Naive thymus-derived CD4-positive, alpha-beta T cell (primary cell): ENCODE results near the gene IFNAR2. TPM values are rescaled to one million over a fixed set of nuclear protein-coding genes. Genes with fewer than 3 reads are reported as not detected.

Experiments
- ATAC-seq: fragments of 150-1000 bp; cut with Tn5 transposase; 2 replicates; pipeline ENCODE4 v1.10.0; 2021; ENCODE audit warnings: mild to moderate bottlenecking, moderate library complexity
- CTCF ChIA-PET: fragments of 350-600 bp; sonication (Branson Sonifier 250); formaldehyde crosslinking; loops from one replicate; lab custom pipeline; 2021; ENCODE audit warnings: antibody characterized with exemption; lab: Charles Lee
- POLR2A ChIA-PET: fragments of 350-600 bp; sonication (Branson Sonifier 250); formaldehyde crosslinking; loops from one replicate; lab custom pipeline; 2021; ENCODE audit warnings: antibody characterized with exemption, inconsistent platforms; lab: Charles Lee
- DNase-seq, 9 donors: peaks; one replicate each; pipeline versions ENCODE4 v3.0.0 to v3.0.0-alpha.2; 2020 to 2022; ENCODE audit warnings: mixed read lengths in 1 of 9
- H3K27ac ChIP-seq: one replicate; pipeline ENCODE4 v1.7.0; 2013; ENCODE audit warnings: mild to moderate bottlenecking, low read depth, low read length, moderate library complexity
- H3K27me3 ChIP-seq, 2 donors: one replicate each; pipeline ENCODE4 v1.7.0; 2013; ENCODE audit warnings: low read length in 2 of 2, mild to moderate bottlenecking in 2 of 2, moderate library complexity in 2 of 2; ENCODE audit not compliant: control insufficient read depth in 2 of 2, insufficient read depth in 2 of 2
- H3K36me3 ChIP-seq, 3 experiments: 1 replicate in 2 of 3; 2 replicates in 1 of 3; pipeline ENCODE4 v1.7.0; 2013; ENCODE audit warnings: low read length in 3 of 3, mild to moderate bottlenecking in 3 of 3, moderate library complexity in 1 of 3; ENCODE audit not compliant: insufficient read depth in 3 of 3, control insufficient read depth in 2 of 3
- H3K4me1 ChIP-seq, 2 donors: one replicate each; pipeline ENCODE4 v1.7.0; 2013; ENCODE audit warnings: low read length in 2 of 2, mild to moderate bottlenecking in 2 of 2, moderate library complexity in 1 of 2; ENCODE audit not compliant: control insufficient read depth in 2 of 2, insufficient read depth in 2 of 2
- H3K4me3 ChIP-seq: 2 replicates; pipeline ENCODE4 v1.7.0; 2013; ENCODE audit warnings: mild to moderate bottlenecking, low read length
- H3K9me3 ChIP-seq, 3 experiments: 1 replicate in 2 of 3; 2 replicates in 1 of 3; pipeline ENCODE4 v1.7.0; 2013; ENCODE audit warnings: low read length in 3 of 3; ENCODE audit not compliant: control insufficient read depth in 2 of 3
- H3K27ac Mint-ChIP-seq, 9 donors: one replicate each; pipeline ENCODE4 v1.8.0; 2020 to 2022; ENCODE audit warnings: mixed read lengths in 9 of 9, mild to moderate bottlenecking in 8 of 9, moderate library complexity in 5 of 9, inconsistent platforms in 2 of 9
- H3K27me3 Mint-ChIP-seq, 5 donors: one replicate each; pipeline ENCODE4 v1.8.0; 2021 to 2022; ENCODE audit warnings: mixed read lengths in 5 of 5, mild to moderate bottlenecking in 1 of 5
- H3K36me3 Mint-ChIP-seq, 5 donors: one replicate each; pipeline ENCODE4 v1.8.0; 2020 to 2022; ENCODE audit warnings: mixed read lengths in 5 of 5, mild to moderate bottlenecking in 3 of 5, inconsistent platforms in 1 of 5
- H3K4me1 Mint-ChIP-seq, 7 donors: one replicate each; pipeline ENCODE4 v1.8.0; 2020 to 2022; ENCODE audit warnings: mixed read lengths in 7 of 7, mild to moderate bottlenecking in 3 of 7, inconsistent platforms in 1 of 7
- H3K4me3 Mint-ChIP-seq, 10 donors: one replicate each; pipeline ENCODE4 v1.8.0; 2020 to 2022; ENCODE audit warnings: mild to moderate bottlenecking in 10 of 10, mixed read lengths in 10 of 10, moderate library complexity in 6 of 10, inconsistent platforms in 2 of 10
- H3K9me3 Mint-ChIP-seq, 11 donors: one replicate each; pipeline ENCODE4 v1.8.0; 2020 to 2022; ENCODE audit warnings: mixed read lengths in 11 of 11, mild to moderate bottlenecking in 4 of 11, inconsistent platforms in 1 of 11, moderate library complexity in 1 of 11
- intact Hi-C, 2 donors: fragments of 100-400 bp; cut with micrococcal nuclease; formaldehyde crosslinking; loops; one replicate each; pipeline ENCODE4 v1.15.1; 2023
- polyA plus RNA-seq, 2 donors: library from polyadenylated mRNA; unstranded; fragments of 300-500 nt; fragmentation: Illumina TruSeq; gene quantifications; one replicate each; pipeline ENCODE4 v1.2.3, GENCODE V29; 2021
- total RNA-seq, 6 experiments: library from RNA in 5 of 6; stranded (reverse) in 5 of 6; gene quantifications; 1 replicate in 5 of 6; 2 replicates in 1 of 6; pipeline ENCODE4 v1.2.3 and lab custom pipeline; 2021 to 2026

Gene IFNAR2
- total and polyA plus RNA-seq, 7 experiments from 2014 or later, result 44.9 to 90.2 (median 77.3) TPM

DNA sequence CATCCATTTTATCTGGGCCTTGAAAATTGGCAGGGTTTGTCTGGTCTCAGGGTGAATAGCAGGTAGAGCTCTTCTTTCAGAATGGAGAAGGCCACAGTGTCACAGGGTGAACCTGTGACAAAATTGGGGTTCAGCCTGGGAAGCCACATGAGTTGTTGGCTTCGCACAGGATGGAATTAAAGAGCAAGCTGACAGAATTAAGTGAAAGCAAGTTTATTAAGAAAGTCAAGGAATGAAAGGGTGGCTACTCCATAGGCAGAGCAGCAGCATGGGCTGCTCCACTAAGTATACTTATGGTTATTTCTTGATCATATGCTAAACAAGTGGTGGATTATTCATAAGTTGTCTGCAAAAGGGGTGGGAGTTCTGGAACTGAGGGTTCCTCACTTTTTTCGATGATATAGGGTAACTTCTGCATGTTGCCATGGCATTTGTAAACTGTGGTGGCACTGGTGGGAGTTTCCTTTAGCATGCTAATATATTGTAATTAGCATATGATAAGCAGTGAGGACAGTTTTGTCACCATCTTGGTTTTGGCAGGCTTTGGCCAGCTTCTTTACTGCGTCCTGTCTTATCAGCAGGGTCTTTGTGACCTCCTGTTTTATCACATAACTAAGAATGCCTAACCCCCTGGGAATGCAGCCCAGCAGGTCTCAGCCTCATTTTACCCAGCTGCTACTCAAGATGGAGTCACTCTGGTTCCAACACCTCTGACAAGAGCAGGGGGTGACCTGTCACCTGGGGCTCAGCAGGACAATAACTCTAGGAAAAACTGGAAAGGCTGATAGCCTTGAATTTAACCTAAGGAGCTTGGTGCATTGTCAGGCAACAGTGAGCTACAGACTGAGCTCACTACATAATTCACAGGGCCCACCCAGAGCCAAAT is 5.1 kb downstream of the IFNAR2 start:
- H3K36me3 ChIP-seq, result peaks cover 0 to 9% (median 4%) of the 10 kb centered on the region in 3 experiments
- H3K9me3 ChIP-seq, result no peaks in the 10 kb centered on the region
- ChIA-PET CTCF (interaction anchor here (0.7 kb wide), 1 partner anchor 255 kb away, joined by 3 read pairs; no protein-coding TSS in a partner anchor), POLR2A (interaction anchor here (0.6 to 1.5 kb wide), 6 partner anchors 9 to 703 kb away, joined by 3 to 5 read pairs (median 4); partner anchors contain the start of gene IL10RB)
- no peaks in the 10 kb centered on the region for H3K27me3 Mint-ChIP-seq
- H3K27me3 ChIP-seq, result no peaks in the 10 kb centered on the region
- H3K27ac Mint-ChIP-seq, result peak overlapping the region; percentile 45 to 98 (median 82)
- no peak overlapping the region for H3K4me3 ChIP-seq
- ATAC-seq (no peak), DNase-seq (no peak)
- no peaks in the 10 kb centered on the region for H3K9me3 Mint-ChIP-seq
- H3K4me1 ChIP-seq, result peaks cover 63 to 68% of the 10 kb centered on the region in 2 donors
- H3K4me3 Mint-ChIP-seq, result peak overlapping the region; percentile 24 to 91 (median 66)
- peaks cover 0 to 44% (median 17%) of the 10 kb centered on the region in 5 donors for H3K36me3 Mint-ChIP-seq
- peak overlapping the region; percentile 22 for H3K27ac ChIP-seq
- H3K4me1 Mint-ChIP-seq, result peaks cover 60 to 82% (median 80%) of the 10 kb centered on the region in 7 donors
- intact Hi-C loops, result loop anchor here in 1 of 2 donors (5.0 to 10.0 kb wide), 3 partner anchors 130 to 307 kb away; partner anchors contain the start of genes GART, SON and TMEM50B

DNA sequence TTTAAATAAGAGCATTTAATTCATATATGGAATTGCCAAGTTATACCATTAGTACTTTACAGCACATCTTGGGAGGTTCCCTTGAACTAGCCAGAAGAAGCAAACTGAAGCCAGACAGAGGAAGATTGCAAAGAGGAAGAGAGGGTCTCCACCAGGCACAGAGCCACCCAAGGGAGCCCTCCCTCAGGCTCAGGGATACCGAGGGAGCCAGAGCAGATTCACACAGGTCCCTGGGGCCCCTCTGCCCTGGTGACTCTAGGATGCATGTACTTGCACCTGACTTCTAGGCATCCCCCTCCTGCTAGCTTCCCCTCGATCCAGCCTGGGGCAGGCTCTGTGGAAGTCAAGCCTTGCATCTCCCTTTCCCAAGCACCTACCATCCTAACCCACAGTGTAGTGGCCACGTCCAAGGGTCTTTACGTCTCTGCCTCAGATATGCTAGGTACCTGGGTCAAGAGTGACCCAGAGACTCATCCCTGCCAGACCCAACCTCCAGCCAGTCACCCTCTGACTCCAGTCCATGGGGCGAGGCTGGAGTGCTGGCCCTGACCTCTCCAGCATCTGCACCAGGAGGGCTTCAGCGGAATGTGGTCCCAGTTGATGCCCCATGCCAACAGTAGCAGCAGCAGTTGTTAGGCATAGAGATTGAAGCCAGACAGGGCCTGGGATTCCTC is 6.4 kb downstream of the IFNAR2 start:
- DNase-seq, result no peak
- Mint-ChIP-seq H3K4me1 (peaks cover 68 to 94% (median 89%) of the 10 kb centered on the region in 7 donors), H3K4me3 (peak overlapping the region in 6 of 10 donors; percentile 28 to 72 (median 58)), H3K9me3 (no peaks in the 10 kb centered on the region), H3K27ac (peak overlapping the region; percentile 55 to 96 (median 80)), H3K36me3 (peaks cover 0 to 48% (median 17%) of the 10 kb centered on the region in 5 donors), H3K27me3 (no peaks in the 10 kb centered on the region)
- Histone ChIP-seq H3K4me1 (peaks cover 70 to 81% of the 10 kb centered on the region in 2 donors), H3K27ac (peak overlapping the region; percentile 27), H3K27me3 (no peaks in the 10 kb centered on the region), H3K36me3 (peaks cover 0 to 4% (median 0%) of the 10 kb centered on the region in 3 experiments), H3K4me3 (no peak overlapping the region), H3K9me3 (no peaks in the 10 kb centered on the region)
- intact Hi-C loops, result loop anchor here in 1 of 2 donors (10.0 kb wide), 2 partner anchors 129 to 239 kb away; partner anchors contain the start of gene TMEM50B
- ChIA-PET POLR2A (interaction anchor here (0.6 to 1.4 kb wide), 3 partner anchors 9 to 126 kb away, joined by 3 to 4 read pairs (median 4); no protein-coding TSS in a partner anchor), CTCF (interaction anchor here (0.7 kb wide), 1 partner anchor 34 kb away, joined by 3 read pairs; no protein-coding TSS in a partner anchor)
- ATAC-seq, result no peak

DNA sequence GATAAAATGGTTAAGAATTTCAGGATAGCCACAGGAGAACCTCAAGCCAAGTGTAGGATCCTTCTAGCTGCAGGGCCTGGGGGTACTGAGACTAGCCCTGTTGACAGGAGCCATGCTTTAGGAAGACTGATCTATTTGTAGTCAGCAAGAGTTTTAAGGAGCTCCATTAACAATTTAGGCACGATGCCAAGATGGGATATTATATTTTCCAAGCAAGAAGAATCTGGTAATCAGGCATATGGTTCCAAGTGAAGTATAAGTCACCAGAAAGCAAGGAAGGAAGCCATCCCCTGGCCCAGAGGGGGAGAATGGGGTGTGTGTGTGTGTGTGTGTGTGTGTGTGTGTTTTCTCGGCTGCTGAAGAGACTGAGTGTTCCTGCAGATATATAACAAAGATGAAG is 7.0 kb downstream of the IFNAR2 start:
- H3K4me3 Mint-ChIP-seq, result peak overlapping the region in 9 of 10 donors; percentile 28 to 72 (median 53)
- CTCF ChIA-PET, result interaction anchor here (0.7 kb wide), 1 partner anchor 34 kb away, joined by 3 read pairs; no protein-coding TSS in a partner anchor

DNA sequence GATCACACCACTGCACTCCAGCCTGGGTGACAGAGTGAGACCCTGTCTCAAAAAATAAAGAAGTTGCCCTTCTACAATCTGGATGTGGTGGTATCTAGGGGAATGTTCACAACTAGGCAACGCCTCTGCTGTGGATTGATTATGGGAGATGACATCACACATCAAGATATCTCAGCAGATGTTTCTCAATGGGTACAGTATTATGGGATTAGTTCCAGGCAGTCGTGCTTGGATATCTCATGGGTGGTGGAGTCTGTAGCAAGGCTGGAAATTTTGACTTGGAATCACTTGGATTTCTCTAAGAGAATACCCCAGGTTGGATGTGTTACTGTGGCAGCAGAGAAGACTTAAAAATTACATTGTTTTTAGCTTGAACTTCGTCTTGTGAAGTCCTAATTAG is 7.7 kb downstream of the IFNAR2 start:
- ATAC-seq, result no peak
- Histone ChIP-seq H3K27ac (peak overlapping the region; percentile 27), H3K36me3 (peaks cover 0 to 4% (median 0%) of the 10 kb centered on the region in 3 experiments), H3K27me3 (no peaks in the 10 kb centered on the region), H3K4me1 (peaks cover 73 to 82% of the 10 kb centered on the region in 2 donors), H3K9me3 (no peaks in the 10 kb centered on the region), H3K4me3 (no peak overlapping the region)
- H3K4me3 Mint-ChIP-seq, result peak overlapping the region in 9 of 10 donors; percentile 7 to 84 (median 57)
- no peaks in the 10 kb centered on the region for H3K9me3 Mint-ChIP-seq
- POLR2A ChIA-PET, result interaction anchor here (0.6 to 4.8 kb wide), 5 partner anchors 9 to 124 kb away, joined by 3 to 39 read pairs (median 4); partner anchors contain the start of gene IFNAR2
- H3K4me1 Mint-ChIP-seq, result peaks cover 71 to 96% (median 90%) of the 10 kb centered on the region in 7 donors
- H3K36me3 Mint-ChIP-seq, result peaks cover 4 to 47% (median 22%) of the 10 kb centered on the region in 5 donors
- H3K27me3 Mint-ChIP-seq, result no peaks in the 10 kb centered on the region
- intact Hi-C loops, result loop anchor here in 1 of 2 donors (10.0 kb wide), 2 partner anchors 127 to 237 kb away; partner anchors contain the start of gene TMEM50B
- CTCF ChIA-PET, result interaction anchor here (0.7 kb wide), 1 partner anchor 79 kb away, joined by 5 read pairs; no protein-coding TSS in a partner anchor
- DNase-seq, result no peak
- peak overlapping the region; percentile 57 to 96 (median 88) for H3K27ac Mint-ChIP-seq

More for the DNA sequence above, 7.0 kb downstream of the IFNAR2 start:
- DNase-seq (no peak), ATAC-seq (no peak)
- H3K4me1 Mint-ChIP-seq, result peaks cover 70 to 98% (median 91%) of the 10 kb centered on the region in 7 donors
- POLR2A ChIA-PET, result interaction anchor here (1.0 to 1.4 kb wide), 3 partner anchors 9 to 125 kb away, joined by 4 read pairs; no protein-coding TSS in a partner anchor
- Histone ChIP-seq H3K36me3 (peaks cover 0 to 4% (median 0%) of the 10 kb centered on the region in 3 experiments), H3K9me3 (no peaks in the 10 kb centered on the region), H3K4me1 (peaks cover 76 to 80% of the 10 kb centered on the region in 2 donors), H3K4me3 (no peak overlapping the region), H3K27ac (peak overlapping the region; percentile 27), H3K27me3 (no peaks in the 10 kb centered on the region)
- H3K27me3 Mint-ChIP-seq, result no peaks in the 10 kb centered on the region
- no peaks in the 10 kb centered on the region for H3K9me3 Mint-ChIP-seq
- H3K36me3 Mint-ChIP-seq, result peaks cover 0 to 46% (median 18%) of the 10 kb centered on the region in 5 donors
- intact Hi-C loops, result loop anchor here in 1 of 2 donors (10.0 kb wide), 2 partner anchors 128 to 238 kb away; partner anchors contain the start of gene TMEM50B
- peak overlapping the region; percentile 49 to 96 (median 88) for H3K27ac Mint-ChIP-seq

DNA sequence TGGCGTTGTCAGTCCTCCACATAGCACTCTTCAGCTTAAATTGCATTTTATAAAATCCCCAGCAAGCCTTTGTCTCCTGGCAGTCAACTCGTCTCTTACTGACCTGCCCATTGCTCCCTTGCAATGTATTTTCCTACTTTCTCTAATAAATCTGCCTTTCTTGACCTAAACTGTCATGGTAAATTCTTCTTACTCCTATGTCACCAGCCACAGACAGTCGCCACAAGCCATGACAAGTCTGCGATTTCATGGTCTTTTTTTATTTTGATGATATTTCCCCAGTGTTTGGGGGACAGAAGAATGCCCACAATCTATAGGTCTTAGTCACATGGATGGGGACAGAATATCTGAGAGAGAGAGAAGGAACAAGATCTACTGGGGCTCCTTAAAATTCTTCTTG is 8.4 kb downstream of the IFNAR2 start:
- ATAC-seq, result no peak
- intact Hi-C loops, result loop anchor here (1.0 to 10.0 kb wide), 4 partner anchors 8 to 237 kb away; partner anchors contain the start of gene TMEM50B (in 1 of the 2)

More for the DNA sequence above, 8.4 kb downstream of the IFNAR2 start:
- no peaks in the 10 kb centered on the region for H3K9me3 Mint-ChIP-seq
- Histone ChIP-seq H3K27me3 (no peaks in the 10 kb centered on the region), H3K4me3 (peak overlapping the region; percentile 10), H3K9me3 (no peaks in the 10 kb centered on the region), H3K4me1 (peaks cover 66 to 80% of the 10 kb centered on the region in 2 donors), H3K27ac (peak overlapping the region; percentile 58), H3K36me3 (peaks cover 0 to 4% (median 0%) of the 10 kb centered on the region in 3 experiments)
- DNase-seq, result no peak
- POLR2A ChIA-PET, result interaction anchor here (0.6 to 4.8 kb wide), 6 partner anchors 9 to 124 kb away, joined by 3 to 39 read pairs (median 6); partner anchors contain the start of genes IFNAR1 and IFNAR2
- CTCF ChIA-PET, result interaction anchor here (0.6 to 1.1 kb wide), 3 partner anchors 27 to 102 kb away, joined by 3 read pairs; no protein-coding TSS in a partner anchor
- H3K4me3 Mint-ChIP-seq, result peak overlapping the region in 9 of 10 donors; percentile 26 to 84 (median 65)
- peak overlapping the region; percentile 43 to 96 (median 88) for H3K27ac Mint-ChIP-seq
- peaks cover 4 to 44% (median 16%) of the 10 kb centered on the region in 5 donors for H3K36me3 Mint-ChIP-seq
- peaks cover 65 to 92% (median 85%) of the 10 kb centered on the region in 7 donors for H3K4me1 Mint-ChIP-seq
- H3K27me3 Mint-ChIP-seq, result no peaks in the 10 kb centered on the region
